Liver (tissue), 9 donors: ENCODE results near the gene PDZD2. TPM values are rescaled to one million over a fixed set of nuclear protein-coding genes. Genes with fewer than 3 reads are reported as not detected.

ENCODE experiments used
- DNase-seq: peaks from one replicate; pipeline ENCODE4 v3.0.0-alpha.2; 2017; ENCODE audit warnings: low spot score
- H3K27ac ChIP-seq, 2 donors: one replicate each; pipeline ENCODE4 v1.7.0; 2013; ENCODE audit warnings: inconsistent platforms in 2 of 2, low read length in 2 of 2, control low read depth in 1 of 2, low read depth in 1 of 2, mild to moderate bottlenecking in 1 of 2
- H3K27me3 ChIP-seq, 4 donors: one replicate each; pipeline versions ENCODE4 v1.6.1 to v1.7.0; 2013; ENCODE audit warnings: low read length in 3 of 4, inconsistent platforms in 1 of 4, mild to moderate bottlenecking in 1 of 4, moderate library complexity in 1 of 4; ENCODE audit not compliant: control insufficient read depth in 4 of 4, insufficient read depth in 4 of 4
- H3K36me3 ChIP-seq, 4 donors: one replicate each; pipeline versions ENCODE4 v1.6.1 to v1.7.0; 2013; ENCODE audit warnings: low read length in 3 of 4, mild to moderate bottlenecking in 3 of 4, low read depth in 1 of 4, moderate library complexity in 1 of 4; ENCODE audit not compliant: control insufficient read depth in 4 of 4, insufficient read depth in 3 of 4
- H3K4me1 ChIP-seq, 4 donors: one replicate each; pipeline versions ENCODE4 v1.6.1 to v1.7.0; 2013; ENCODE audit warnings: low read length in 3 of 4, mild to moderate bottlenecking in 3 of 4, moderate library complexity in 1 of 4; ENCODE audit not compliant: control insufficient read depth in 4 of 4, insufficient read depth in 4 of 4
- H3K4me3 ChIP-seq, 3 donors: one replicate each; pipeline versions ENCODE4 v1.6.1 to v1.7.0; 2013; ENCODE audit warnings: low read length in 3 of 3, control low read depth in 1 of 3, low read depth in 1 of 3, mild to moderate bottlenecking in 1 of 3
- H3K9ac ChIP-seq, 2 donors: one replicate each; pipeline ENCODE4 v1.7.0; 2013; ENCODE audit warnings: low read length in 2 of 2, mild to moderate bottlenecking in 2 of 2, moderate library complexity in 2 of 2, control low read depth in 1 of 2, low read depth in 1 of 2
- H3K9me3 ChIP-seq, 4 donors: one replicate each; pipeline versions ENCODE4 v1.6.1 to v1.7.0; 2013; ENCODE audit warnings: low read length in 3 of 4; ENCODE audit not compliant: control insufficient read depth in 4 of 4
- ATF3 ChIP-seq: IDR thresholded peaks from 2 replicates; pipeline ENCODE4 v1.6.1; 2016; ENCODE audit warnings: antibody characterized with exemption
- EGR1 ChIP-seq, 2 donors: IDR thresholded peaks; 2 replicates each; pipeline ENCODE4 v1.6.1; 2016 to 2018; ENCODE audit warnings: antibody characterized with exemption in 2 of 2, low read depth in 2 of 2
- FOXA1 ChIP-seq: IDR thresholded peaks from 2 replicates; pipeline ENCODE4 v1.6.1; 2016; ENCODE audit warnings: antibody characterized with exemption
- FOXA2 ChIP-seq: IDR thresholded peaks from 2 replicates; pipeline ENCODE4 v1.6.1; 2016; ENCODE audit warnings: antibody characterized with exemption
- GABPA ChIP-seq, 2 donors: IDR thresholded peaks in 1 of 2; conservative IDR thresholded peaks in 1 of 2; 2 replicates each; pipeline ENCODE4 v1.6.1; 2016; ENCODE audit warnings: antibody characterized with exemption in 2 of 2, mild to moderate bottlenecking in 1 of 2, moderate library complexity in 1 of 2
- HNF4A ChIP-seq, 2 donors: conservative IDR thresholded peaks; 2 replicates each; pipeline ENCODE4 v1.6.1; 2016; ENCODE audit warnings: antibody characterized with exemption in 2 of 2, mild to moderate bottlenecking in 2 of 2
- HNF4G ChIP-seq: IDR thresholded peaks from 2 replicates; pipeline ENCODE4 v1.6.1; 2016; ENCODE audit warnings: antibody characterized with exemption
- JUND ChIP-seq, 2 donors: IDR thresholded peaks; 2 replicates each; pipeline ENCODE4 v1.6.1; 2016; ENCODE audit warnings: antibody characterized with exemption in 2 of 2
- MAX ChIP-seq: IDR thresholded peaks from 2 replicates; pipeline ENCODE4 v1.6.1; 2016; ENCODE audit warnings: antibody characterized with exemption
- NR2F2 ChIP-seq: IDR thresholded peaks from 2 replicates; pipeline ENCODE4 v1.6.1; 2016; ENCODE audit warnings: antibody characterized with exemption
- RAD21 ChIP-seq, 2 donors: IDR thresholded peaks; 2 replicates each; pipeline ENCODE4 v1.6.1; 2016; ENCODE audit warnings: antibody characterized with exemption in 2 of 2, mild to moderate bottlenecking in 2 of 2
- REST ChIP-seq: IDR thresholded peaks from 2 replicates; pipeline ENCODE4 v1.6.1; 2016; ENCODE audit warnings: antibody characterized with exemption, mild to moderate bottlenecking
- RXRA ChIP-seq, 2 donors: IDR thresholded peaks; 2 replicates each; pipeline ENCODE4 v1.6.1; 2017 to 2018; ENCODE audit warnings: antibody characterized with exemption in 2 of 2, mild to moderate bottlenecking in 1 of 2
- SP1 ChIP-seq: IDR thresholded peaks from 2 replicates; pipeline ENCODE4 v1.6.1; 2018; ENCODE audit warnings: antibody characterized with exemption, mild to moderate bottlenecking
- TAF1 ChIP-seq: conservative IDR thresholded peaks from 2 replicates; pipeline ENCODE4 v1.6.1; 2016; ENCODE audit warnings: antibody characterized with exemption, mild to moderate bottlenecking
- YY1 ChIP-seq: IDR thresholded peaks from 2 replicates; pipeline ENCODE4 v1.6.1; 2016; ENCODE audit warnings: antibody characterized with exemption, mild to moderate bottlenecking
- WGBS: extraction: QIAGEN DNeasy Blood & Tissue Kit; methylation state at CpG from one replicate; pipeline ENCODE4 v1.1.7; 2013; 5-methylcytosine and 5-hydroxymethylcytosine counted together
- polyA plus RNA-seq, 2 donors: library from polyadenylated mRNA; stranded (reverse) in 1 of 2; unstranded in 1 of 2; fragments of 200-250 nt in 1 of 2; fragments of >200 nt in 1 of 2; fragmentation: Nextera tagmentation in 1 of 2; extraction: Ambion mirVana in 1 of 2; gene quantifications; one replicate each; pipeline versions ENCODE4 v1.2.1 to v1.2.3, GENCODE V29; 2013 to 2015
- total RNA-seq, 2 donors: library from RNA; depleted of rRNA; stranded (reverse); fragments of >200 nt; gene quantifications; one replicate each; pipeline ENCODE4 v1.2.3, GENCODE V29; 2014
- TF ChIP-seq, protein P1 (sequence below): IDR thresholded peaks from 2 replicates; pipeline ENCODE4 v1.6.1; 2016; ENCODE audit warnings: antibody characterized with exemption
- TF ChIP-seq, protein P2 (sequence below): fragments of 150-350 bp; IDR thresholded peaks from 2 replicates; pipeline ENCODE4 v1.5.1; 2017; ENCODE audit warnings: improper control_type of control experiment, low read depth, low read length; ENCODE audit not compliant: missing input control
- donor health status: healthy.
- donor health status: healthy.
- donor health status: healthy.
- donor health status: healthy.
- donor health status: healthy.

PDZD2 gene
- total and polyA plus RNA-seq, 4 donors = 0.27 to 1.1 (median 0.54) TPM

- Histone ChIP-seq H3K4me3 (no peak overlapping the region), H3K27me3 (no peaks in the 10 kb centered on the region), H3K4me1 (no peaks in the 10 kb centered on the region), H3K27ac (no peak overlapping the region), H3K9ac (no peak overlapping the region), H3K36me3 (no peaks in the 10 kb centered on the region), H3K9me3 (no peaks in the 10 kb centered on the region)
- TF ChIP-seq YY1 (no peak), MAX (no peak), HNF4G (no peak), EGR1 (IDR thresholded peaks at IDR 0.05; ENCODE audit: low read depth in 2 of 2) (no peak), ATF3 (no peak), FOXA2 (no peak), REST (no peak), TAF1 (no peak), RXRA (IDR thresholded peaks at IDR 0.05) (no peak), HNF4A (conservative IDR thresholded peaks at IDR 0.05) (no peak), JUND (IDR thresholded peaks at IDR 0.05) (no peak), NR2F2 (no peak), SP1 (no peak), GABPA (IDR thresholded peaks at IDR 0.05 in 1 of 2, conservative IDR thresholded peaks at IDR 0.05 in 1 of 2) (no peak), RAD21 (IDR thresholded peaks at IDR 0.05) (no peak), FOXA1 (no peak)
- TF ChIP-seq, protein P1, sequence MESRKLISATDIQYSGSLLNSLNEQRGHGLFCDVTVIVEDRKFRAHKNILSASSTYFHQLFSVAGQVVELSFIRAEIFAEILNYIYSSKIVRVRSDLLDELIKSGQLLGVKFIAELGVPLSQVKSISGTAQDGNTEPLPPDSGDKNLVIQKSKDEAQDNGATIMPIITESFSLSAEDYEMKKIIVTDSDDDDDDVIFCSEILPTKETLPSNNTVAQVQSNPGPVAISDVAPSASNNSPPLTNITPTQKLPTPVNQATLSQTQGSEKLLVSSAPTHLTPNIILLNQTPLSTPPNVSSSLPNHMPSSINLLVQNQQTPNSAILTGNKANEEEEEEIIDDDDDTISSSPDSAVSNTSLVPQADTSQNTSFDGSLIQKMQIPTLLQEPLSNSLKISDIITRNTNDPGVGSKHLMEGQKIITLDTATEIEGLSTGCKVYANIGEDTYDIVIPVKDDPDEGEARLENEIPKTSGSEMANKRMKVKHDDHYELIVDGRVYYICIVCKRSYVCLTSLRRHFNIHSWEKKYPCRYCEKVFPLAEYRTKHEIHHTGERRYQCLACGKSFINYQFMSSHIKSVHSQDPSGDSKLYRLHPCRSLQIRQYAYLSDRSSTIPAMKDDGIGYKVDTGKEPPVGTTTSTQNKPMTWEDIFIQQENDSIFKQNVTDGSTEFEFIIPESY = no peak
- TF ChIP-seq, protein P2, sequence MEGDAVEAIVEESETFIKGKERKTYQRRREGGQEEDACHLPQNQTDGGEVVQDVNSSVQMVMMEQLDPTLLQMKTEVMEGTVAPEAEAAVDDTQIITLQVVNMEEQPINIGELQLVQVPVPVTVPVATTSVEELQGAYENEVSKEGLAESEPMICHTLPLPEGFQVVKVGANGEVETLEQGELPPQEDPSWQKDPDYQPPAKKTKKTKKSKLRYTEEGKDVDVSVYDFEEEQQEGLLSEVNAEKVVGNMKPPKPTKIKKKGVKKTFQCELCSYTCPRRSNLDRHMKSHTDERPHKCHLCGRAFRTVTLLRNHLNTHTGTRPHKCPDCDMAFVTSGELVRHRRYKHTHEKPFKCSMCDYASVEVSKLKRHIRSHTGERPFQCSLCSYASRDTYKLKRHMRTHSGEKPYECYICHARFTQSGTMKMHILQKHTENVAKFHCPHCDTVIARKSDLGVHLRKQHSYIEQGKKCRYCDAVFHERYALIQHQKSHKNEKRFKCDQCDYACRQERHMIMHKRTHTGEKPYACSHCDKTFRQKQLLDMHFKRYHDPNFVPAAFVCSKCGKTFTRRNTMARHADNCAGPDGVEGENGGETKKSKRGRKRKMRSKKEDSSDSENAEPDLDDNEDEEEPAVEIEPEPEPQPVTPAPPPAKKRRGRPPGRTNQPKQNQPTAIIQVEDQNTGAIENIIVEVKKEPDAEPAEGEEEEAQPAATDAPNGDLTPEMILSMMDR = no peak
- DNase-seq = no peak
- WGBS = 80% methylated on average over 20 of the region's 20 CpGs
These were observed 116.1 kb downstream of the PDZD2 start for GRCh38 chr5:31754741-31755675.
